Choroid plexus epithelial cell (primary cell): Measurements from ENCODE around the gene AEBP1.

ENCODE experiments used
- DNase-seq: peaks from one replicate; pipeline ENCODE4 v3.0.0-alpha.2; 2010; ENCODE audit warnings: low read depth
- H3K4me3 ChIP-seq: 2 replicates; pipeline ENCODE4 v1.5.1; 2011; ENCODE audit warnings: low read depth, mild to moderate bottlenecking, control low read depth, low read length, moderate library complexity
- CTCF ChIP-seq: conservative IDR thresholded peaks from 2 replicates; pipeline ENCODE4 v1.5.1; 2011; ENCODE audit warnings: low read depth, mild to moderate bottlenecking, control low read depth, inconsistent platforms, low read length, moderate library complexity

The AEBP1 gene

GRCh38 chr7:44060091-44060947 lies 43.8 kb upstream of the AEBP1 start:
- no peak for DNase-seq

GRCh38 chr7:44060948-44061644 lies 43.0 kb upstream of the AEBP1 start:
- no peak for TF ChIP-seq CTCF
- H3K4me3 ChIP-seq, result no peak overlapping the region
- no peak for DNase-seq

More at GRCh38 chr7:44060091-44060947, 43.8 kb upstream of the AEBP1 start:
- no peak overlapping the region for H3K4me3 ChIP-seq
- no peak for TF ChIP-seq CTCF

GRCh38 chr7:44061645-44062179 lies 42.4 kb upstream of the AEBP1 start:
- no peak for TF ChIP-seq CTCF
- DNase-seq, result no peak
- no peak overlapping the region for H3K4me3 ChIP-seq

GRCh38 chr7:44062180-44062902 lies 41.8 kb upstream of the AEBP1 start:
- TF ChIP-seq CTCF, result no peak
- H3K4me3 ChIP-seq, result no peak overlapping the region
- DNase-seq, result no peak

- TF ChIP-seq CTCF, result no peak
- no peak for DNase-seq
- H3K4me3 ChIP-seq, result no peak overlapping the region
Observed at GRCh38 chr7:44062903-44063295, 41.2 kb upstream of the AEBP1 start.

GRCh38 chr7:44063547-44063893 lies 40.6 kb upstream of the AEBP1 start:
- TF ChIP-seq CTCF, result no peak
- H3K4me3 ChIP-seq, result no peak overlapping the region
- no peak for DNase-seq
